K562 (cell line): Measurements from ENCODE around the gene USP49. TPM values are rescaled to one million over a fixed set of nuclear protein-coding genes. Genes with fewer than 3 reads are reported as not detected.

Experiments used
- ARHGAP35 ChIP-seq: fragments of 450-650 bp; IDR thresholded peaks from 2 replicates; pipeline ENCODE4 v1.6.1; 2018; ENCODE audit not compliant: partially characterized antibody
- CREM ChIP-seq: IDR thresholded peaks from 2 replicates; pipeline ENCODE4 v1.6.1; 2014; ENCODE audit warnings: antibody characterized with exemption, low read depth
- CTBP1 ChIP-seq: fragments of 450-650 bp; IDR thresholded peaks from 2 replicates; pipeline ENCODE4 v1.6.1; 2016; ENCODE audit warnings: borderline replicate concordance
- ETS1 ChIP-seq: conservative IDR thresholded peaks from 2 replicates; pipeline ENCODE4 v1.6.1; 2011; ENCODE audit warnings: low read depth, mild to moderate bottlenecking, low read length; ENCODE audit not compliant: control insufficient read depth
- HCFC1 ChIP-seq: IDR thresholded peaks from 2 replicates; pipeline ENCODE4 v1.6.1; 2012; ENCODE audit warnings: low read depth, low read length, improper control_type of control experiment
- JUN ChIP-seq, 2 experiments: sonication (generic) in 1 of 2; formaldehyde crosslinking in 1 of 2; IDR thresholded peaks; 2 replicates each; pipeline versions ENCODE4 v1.6.1 to v1.8.0; 2012 to 2022; ENCODE audit warnings: borderline replicate concordance in 2 of 2, mild to moderate bottlenecking in 2 of 2, improper control_type of control experiment in 1 of 2, low read depth in 1 of 2, low read length in 1 of 2, missing genetic modification reagents in 1 of 2
- MAX ChIP-seq: sonication (generic); formaldehyde crosslinking; IDR thresholded peaks from 2 replicates; pipeline ENCODE4 v1.9.0; 2022; ENCODE audit warnings: mild to moderate bottlenecking, missing genetic modification reagents
- MBD2 ChIP-seq: sonication (generic); IDR thresholded peaks from 2 replicates; pipeline ENCODE4 v1.6.1; 2016; ENCODE audit warnings: low read depth, borderline replicate concordance
- MTA2 ChIP-seq: fragments of 450-650 bp; IDR thresholded peaks from 2 replicates; pipeline ENCODE4 v1.6.1; 2016; ENCODE audit warnings: low read depth
- MXD1 ChIP-seq: fragments of 250-450 bp; sonication (Bioruptor Pico); IDR thresholded peaks from 2 replicates; pipeline ENCODE4 v1.8.0; 2021; ENCODE audit warnings: borderline replicate concordance, mild to moderate bottlenecking, moderate library complexity; ENCODE audit not compliant: poor library complexity, severe bottlenecking
- NR3C1 ChIP-seq: sonication (generic); formaldehyde crosslinking; IDR thresholded peaks from 2 replicates; pipeline ENCODE4 v1.8.1; 2022; ENCODE audit warnings: missing genetic modification reagents
- SIN3B ChIP-seq: fragments of 450-650 bp; IDR thresholded peaks from 2 replicates; pipeline ENCODE4 v1.6.1; 2017; ENCODE audit warnings: low read depth, mild to moderate bottlenecking, moderate library complexity
- SP1 ChIP-seq: sonication (generic); formaldehyde crosslinking; IDR thresholded peaks from 2 replicates; pipeline ENCODE4 v1.8.1; 2022; ENCODE audit warnings: mild to moderate bottlenecking, missing genetic modification reagents
- SUPT5H ChIP-seq: fragments of 450-650 bp; IDR thresholded peaks from 2 replicates; pipeline ENCODE4 v1.6.1; 2016
- THAP7 ChIP-seq: fragments of 250-450 bp; sonication (Bioruptor Pico); IDR thresholded peaks from 2 replicates; pipeline ENCODE4 v1.5.0; 2021
- THRAP3 ChIP-seq: fragments of 450-650 bp; IDR thresholded peaks from 2 replicates; pipeline ENCODE4 v1.6.1; 2016; ENCODE audit warnings: mild to moderate bottlenecking, inconsistent platforms, borderline replicate concordance
- YBX1 ChIP-seq: fragments of 450-650 bp; IDR thresholded peaks from 2 replicates; pipeline ENCODE4 v1.7.1; 2016; ENCODE audit warnings: mild to moderate bottlenecking
- ZEB2 ChIP-seq: fragments of 450-650 bp; IDR thresholded peaks from 2 replicates; pipeline ENCODE4 v1.6.1; 2016
- ZNF277 ChIP-seq: fragments of 250-450 bp; sonication (Bioruptor Pico); IDR thresholded peaks from 2 replicates; pipeline ENCODE4 v1.8.0; 2022; ENCODE audit warnings: inconsistent platforms, mild to moderate bottlenecking, moderate library complexity, borderline replicate concordance
- ZNF551 ChIP-seq: fragments of 250-450 bp; sonication (Bioruptor Pico); IDR thresholded peaks from 2 replicates; pipeline ENCODE4 v1.5.0; 2021; ENCODE audit warnings: mild to moderate bottlenecking, moderate library complexity
- ZNF740 ChIP-seq, 3 experiments: fragments of 200-800 bp in 1 of 3; sonication (Bioruptor generic) in 1 of 3; sonication (generic) in 1 of 3; formaldehyde crosslinking in 1 of 3; IDR thresholded peaks; 2 replicates each; pipeline versions ENCODE4 v1.6.1 to v1.8.0; 2016 to 2022; ENCODE audit warnings: mild to moderate bottlenecking in 2 of 3, missing compliant biosample characterization in 2 of 3, missing genetic modification characterization in 2 of 3, missing genetic modification reagents in 1 of 3
- ZNF766 ChIP-seq: fragments of 200-800 bp; sonication (Bioruptor generic); conservative IDR thresholded peaks from 2 replicates; pipeline ENCODE4 v1.6.1; 2016; ENCODE audit warnings: missing genetic modification characterization, missing compliant biosample characterization
- polyA plus RNA-seq, 8 experiments: library from polyadenylated mRNA; depleted of rRNA in 4 of 8; stranded (reverse) in 5 of 8; unstranded in 3 of 8; fragments of >200 nt; fragmentation: Nextera tagmentation in 2 of 8; fragmentation: Illumina TruSeq in 1 of 8; extraction: Ambion mirVana in 2 of 8; extraction: Trizol in 1 of 8; gene quantifications; 2 replicates each; pipeline versions ENCODE4 v1.2.1 to v1.2.3, GENCODE V29; 2011 to 2014; ENCODE audit warnings: inconsistent platforms in 1 of 8, missing spikeins in 1 of 8
- total RNA-seq, 7 experiments: library from RNA; depleted of rRNA in 6 of 7; stranded (reverse); fragments of >200 nt in 6 of 7; fragmentation: Illumina TruSeq in 2 of 7; extraction: Trizol in 2 of 7; gene quantifications; 2 replicates each; pipeline versions ENCODE4 v1.2.1 to v1.2.3, GENCODE V29; 2011 to 2021; ENCODE audit warnings: low replicate concordance in 1 of 7

The USP49 gene
- total and polyA plus RNA-seq, 9 of the 15 experiments (the other 6 are each of a cell fraction or from before 2014, with no cell fraction given), result 1.0 to 9.9 (median 6.5) TPM

- TF ChIP-seq SUPT5H (peak; percentile 41; the same call in 1 of the 2 replicates), CTBP1 (peak; percentile 41; the same call in 1 of the 2 replicates), MBD2 (peak; percentile 3; the same call in 1 of the 2 replicates), ARHGAP35 (no peak), ZNF766 (CRISPR knock-in tag) (peak; percentile 0; the same call in 1 of the 2 replicates), SP1 (CRISPR knock-in tag) (peak; percentile 9; the same call in 1 of the 2 replicates), MTA2 (no peak; the same call in 1 of the 2 replicates), THRAP3 (no peak), ZNF551 (CRISPR knock-in tag) (no peak), HCFC1 (no peak), MXD1 (CRISPR knock-in tag) (no peak), ZNF740 (CRISPR knock-in tag; IDR thresholded peaks at IDR 0.05) (peak; percentile 64), ZNF740 (tag; IDR thresholded peaks at IDR 0.05) (no peak), ETS1 (no peak; the same call in 1 of the 2 replicates), JUN (IDR thresholded peaks at IDR 0.05; ENCODE audit: borderline replicate concordance, low read depth, low read length) (no peak), JUN (CRISPR knock-in tag; IDR thresholded peaks at IDR 0.05; ENCODE audit: borderline replicate concordance) (no peak), ZEB2 (0 out of 2 replicates have a peak, but pooled peaks have one; percentile 44), SIN3B (no peak), CREM (peak; percentile 1), MAX (CRISPR knock-in tag) (peak; percentile 85), YBX1 (no peak), NR3C1 (CRISPR knock-in tag) (no peak), ZNF277 (CRISPR knock-in tag) (no peak), THAP7 (CRISPR knock-in tag) (0 out of 2 replicates have a peak, but pooled peaks have one; percentile 32)
These were observed 44.9 kb upstream of the USP49 start (continued) for GRCh38 chr6:41939848-41940758.
